ENCODE data around the gene HLCS.

GRCh38 chr21:36964827-36965719 lies 1.4 kb downstream of the HLCS start:
- TF ChIP-seq CTCF (conservative IDR thresholded peaks at IDR 0.05 in 1 of 2, IDR thresholded peaks at IDR 0.05 in 1 of 2; ENCODE audit: low read depth in 1 of 2, low read length in 2 of 2) (no peak), EZH2 (IDR thresholded peaks at IDR 0.05; ENCODE audit: low read length, missing control alignments) (no peak)
